ENCODE data around the gene SLC22A7. TPM values are rescaled to one million over a fixed set of nuclear protein-coding genes. Genes with fewer than 3 reads are reported as not detected.

Gene SLC22A7
- total RNA-seq, 1 experiment from 2014 or later: not detected

DNA sequence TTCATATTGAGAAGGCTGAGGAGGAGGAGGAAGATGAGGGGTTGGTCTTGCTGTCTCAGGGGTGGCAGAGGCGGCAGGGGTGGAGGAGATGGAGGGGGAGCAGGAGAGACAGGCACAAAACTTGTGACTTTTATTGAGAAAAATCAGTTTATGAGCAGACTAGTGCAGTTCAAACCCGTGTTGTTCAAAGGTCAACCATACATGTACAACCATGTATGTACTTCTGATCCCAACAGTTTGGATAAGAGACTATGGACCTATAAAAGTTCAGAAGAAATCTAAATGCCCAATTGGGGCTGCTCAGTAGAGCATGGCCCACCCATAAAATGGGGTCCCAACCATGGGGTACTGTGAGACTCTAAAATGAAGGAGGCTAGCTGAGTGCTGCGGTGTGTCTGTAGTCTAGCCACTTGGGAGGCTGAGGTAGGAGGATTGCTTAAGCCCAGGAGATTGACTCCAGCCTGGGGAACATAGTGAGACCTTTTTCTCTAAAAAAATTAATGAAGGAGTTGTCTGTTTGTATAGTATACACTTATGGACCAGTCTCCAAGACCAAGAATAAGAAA, 7.6 kb upstream of the SLC22A7 start:
- Mint-ChIP-seq H3K27me3 (ENCODE audit: low read depth) (peaks cover 8% of the 10 kb centered on the region), H3K36me3 (ENCODE audit: insufficient read depth in 1 of 3, low read depth in 3 of 3) (no peaks in the 10 kb centered on the region), H3K27ac (no peak overlapping the region), H3K4me1 (peaks cover 10 to 21% of the 10 kb centered on the region in 2 experiments), H3K9me3 (no peaks in the 10 kb centered on the region), H3K4me3 (no peak overlapping the region)
- Histone ChIP-seq H3T11ph (ENCODE audit: low read length) (no peak overlapping the region), H3K23ac (ENCODE audit: insufficient read length, low read depth, low read length) (no peak overlapping the region), H4K91ac (ENCODE audit: insufficient read length, low read depth, low read length) (no peak overlapping the region), H4K8ac (replicated peaks; ENCODE audit: insufficient read length, low read depth, low read length) (no peak overlapping the region), H4K5ac (ENCODE audit: insufficient read length, low read depth, low read length) (no peak overlapping the region), H3K56ac (ENCODE audit: insufficient read length, low read depth, low read length) (no peak overlapping the region), H3K18ac (ENCODE audit: insufficient read length, low read depth, low read length) (no peak overlapping the region), H2AK5ac (ENCODE audit: insufficient read length, low read length) (no peak overlapping the region), H2BK12ac (ENCODE audit: insufficient read length, low read depth, low read length) (no peak overlapping the region), H2BK20ac (ENCODE audit: low read depth, low read length, poor library complexity, severe bottlenecking) (no peak overlapping the region), H2BK120ac (ENCODE audit: low read depth, low read length, poor library complexity, severe bottlenecking) (no peak overlapping the region), H3K9me3 (ENCODE audit: control insufficient read depth, low read depth, low read length) (no peaks in the 10 kb centered on the region), H3K27ac (ENCODE audit: insufficient read length, low read depth, low read length) (no peak overlapping the region), H4K20me1 (ENCODE audit: control insufficient read depth, insufficient read depth, insufficient read length) (peaks cover 4% of the 10 kb centered on the region), H3K23me2 (ENCODE audit: insufficient read length, low read depth, low read length, poor library complexity, severe bottlenecking) (no peaks in the 10 kb centered on the region), H3K14ac (ENCODE audit: insufficient read depth, low read length) (no peak overlapping the region), H2AFZ (ENCODE audit: low read length) (no peak overlapping the region), H2BK15ac (ENCODE audit: low read depth, low read length) (no peak overlapping the region), H3K4me1 (ENCODE audit: insufficient read depth, low read length) (no peaks in the 10 kb centered on the region), H3K4ac (ENCODE audit: low read depth, low read length) (no peak overlapping the region), H3K27me3 (ENCODE audit: insufficient read depth, low read length) (no peaks in the 10 kb centered on the region), H3K79me2 (ENCODE audit: insufficient read depth, low read length) (no peaks in the 10 kb centered on the region), H2BK5ac (ENCODE audit: insufficient read length, low read length) (no peak overlapping the region), H3K9ac (ENCODE audit: extremely low read depth, insufficient read length, low read length) (no peak overlapping the region), H3K79me1 (ENCODE audit: insufficient read depth, low read depth, low read length, poor library complexity, severe bottlenecking) (no peaks in the 10 kb centered on the region), H3K4me2 (ENCODE audit: insufficient read depth, insufficient read length, low read length) (no peak overlapping the region)
- WGBS (ENCODE audit: extremely low coverage, insufficient read length, low lambda C conversion rate): no CpG with 5 or more reads among the region's 3 CpGs
- TF ChIP-seq, protein P1, sequence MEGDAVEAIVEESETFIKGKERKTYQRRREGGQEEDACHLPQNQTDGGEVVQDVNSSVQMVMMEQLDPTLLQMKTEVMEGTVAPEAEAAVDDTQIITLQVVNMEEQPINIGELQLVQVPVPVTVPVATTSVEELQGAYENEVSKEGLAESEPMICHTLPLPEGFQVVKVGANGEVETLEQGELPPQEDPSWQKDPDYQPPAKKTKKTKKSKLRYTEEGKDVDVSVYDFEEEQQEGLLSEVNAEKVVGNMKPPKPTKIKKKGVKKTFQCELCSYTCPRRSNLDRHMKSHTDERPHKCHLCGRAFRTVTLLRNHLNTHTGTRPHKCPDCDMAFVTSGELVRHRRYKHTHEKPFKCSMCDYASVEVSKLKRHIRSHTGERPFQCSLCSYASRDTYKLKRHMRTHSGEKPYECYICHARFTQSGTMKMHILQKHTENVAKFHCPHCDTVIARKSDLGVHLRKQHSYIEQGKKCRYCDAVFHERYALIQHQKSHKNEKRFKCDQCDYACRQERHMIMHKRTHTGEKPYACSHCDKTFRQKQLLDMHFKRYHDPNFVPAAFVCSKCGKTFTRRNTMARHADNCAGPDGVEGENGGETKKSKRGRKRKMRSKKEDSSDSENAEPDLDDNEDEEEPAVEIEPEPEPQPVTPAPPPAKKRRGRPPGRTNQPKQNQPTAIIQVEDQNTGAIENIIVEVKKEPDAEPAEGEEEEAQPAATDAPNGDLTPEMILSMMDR (conservative IDR thresholded peaks at IDR 0.05): no peak
- no peak for DNase-seq

Data from H9 (cell line).